MM.1S (cell line): ENCODE measurements around the gene FCHSD2.

Experiments
- DNase-seq: peaks from one replicate; pipeline ENCODE4 v3.0.0-alpha.2; 2015
- H2AFZ ChIP-seq: fragments of 300-600 bp; sonication (generic); 2 replicates; pipeline ENCODE4 v1.6.0; 2016; ENCODE audit warnings: antibody characterized with exemption, low read length
- H3F3A ChIP-seq: fragments of 300-600 bp; sonication (generic); 2 replicates; pipeline ENCODE4 v1.6.1; 2016; ENCODE audit warnings: mild to moderate bottlenecking, antibody characterized with exemption, low read length, moderate library complexity, mixed read lengths; ENCODE audit not compliant: insufficient read depth
- H3K27ac ChIP-seq: fragments of 300-600 bp; sonication (generic); 2 replicates; pipeline ENCODE4 v1.5.1; 2016; ENCODE audit warnings: mild to moderate bottlenecking, low read length
- H3K27me3 ChIP-seq: fragments of 300-600 bp; sonication (generic); replicated peaks from 2 replicates; pipeline ENCODE4 v1.6.0; 2016; ENCODE audit warnings: low read length; ENCODE audit not compliant: insufficient read depth
- H3K36me3 ChIP-seq: fragments of 300-600 bp; sonication (generic); replicated peaks from 2 replicates; pipeline ENCODE4 v1.6.1; 2016; ENCODE audit warnings: mild to moderate bottlenecking, low read length, mixed read lengths; ENCODE audit not compliant: insufficient read depth
- H3K4me1 ChIP-seq: fragments of 300-600 bp; sonication (generic); 2 replicates; pipeline ENCODE4 v1.6.1; 2016; ENCODE audit warnings: low read length, mixed read lengths
- H3K4me2 ChIP-seq: fragments of 300-600 bp; sonication (generic); 2 replicates; pipeline ENCODE4 v1.6.0; 2016; ENCODE audit warnings: low read depth, low read length
- H3K4me3 ChIP-seq: fragments of 300-600 bp; sonication (generic); 2 replicates; pipeline ENCODE4 v1.5.1; 2016; ENCODE audit warnings: low read length, mixed read lengths
- H3K79me2 ChIP-seq: fragments of 300-600 bp; sonication (generic); 2 replicates; pipeline ENCODE4 v1.6.1; 2016; ENCODE audit warnings: mixed run types, low read length, mixed read lengths
- H3K9ac ChIP-seq: fragments of 300-600 bp; sonication (generic); 2 replicates; pipeline ENCODE4 v1.6.1; 2016; ENCODE audit warnings: low read length, mixed read lengths
- H3K9me2 ChIP-seq: fragments of 300-600 bp; sonication (generic); replicated peaks from 2 replicates; pipeline ENCODE4 v1.6.1; 2016; ENCODE audit warnings: mild to moderate bottlenecking, low read length, mixed read lengths; ENCODE audit not compliant: insufficient read depth
- H3K9me3 ChIP-seq: fragments of 300-600 bp; sonication (generic); replicated peaks from 2 replicates; pipeline ENCODE4 v1.6.1; 2016; ENCODE audit warnings: mild to moderate bottlenecking, low read length, mixed read lengths; ENCODE audit not compliant: insufficient read depth
- H4K20me1 ChIP-seq: fragments of 300-600 bp; sonication (generic); 2 replicates; pipeline ENCODE4 v1.6.1; 2016; ENCODE audit warnings: mild to moderate bottlenecking, low read length, moderate library complexity, mixed read lengths; ENCODE audit not compliant: insufficient read depth
- EZH2 ChIP-seq: fragments of 300-600 bp; sonication (generic); optimal IDR thresholded peaks from 2 replicates; pipeline ENCODE3; 2017; ENCODE audit warnings: low read depth, mild to moderate bottlenecking, antibody characterized with exemption, low read length, mixed read lengths
- EZH2phosphoT487 ChIP-seq: fragments of 300-600 bp; sonication (generic); IDR thresholded peaks from 2 replicates; pipeline ENCODE4 v1.6.1; 2018; ENCODE audit warnings: antibody characterized with exemption, low read length
- TF ChIP-seq, protein P1 (sequence below): fragments of 300-600 bp; sonication (generic); IDR thresholded peaks from 2 replicates; pipeline ENCODE4 v1.5.1; 2016; ENCODE audit warnings: antibody characterized with exemption, low read length, mixed read lengths

The FCHSD2 gene

DNA sequence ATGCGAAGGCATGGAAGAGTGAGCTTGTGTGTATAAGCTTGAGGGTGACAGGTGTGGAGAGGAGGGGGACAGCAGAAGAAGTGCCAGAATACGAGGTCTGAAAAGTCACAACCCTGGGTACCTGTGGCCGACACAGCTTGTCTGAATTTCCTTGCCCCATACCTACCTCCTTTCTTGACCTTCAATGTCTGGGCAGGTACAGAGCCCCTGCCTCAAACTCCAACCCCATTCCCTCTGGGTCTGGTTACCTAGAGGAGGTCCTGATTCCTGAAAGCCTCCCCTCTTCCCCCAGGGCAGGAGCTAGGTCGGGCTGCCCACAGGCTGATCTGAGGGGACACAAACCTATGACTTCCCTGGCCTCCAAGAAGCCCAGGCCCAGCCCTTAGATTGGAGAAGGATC, 36.6 kb upstream of the FCHSD2 start:
- no peaks in the 10 kb centered on the region for H3K79me2 ChIP-seq
- no peak overlapping the region for H3K9ac ChIP-seq
- H4K20me1 ChIP-seq: no peaks in the 10 kb centered on the region
- DNase-seq: no peak
- no peaks in the 10 kb centered on the region for H3F3A ChIP-seq
- H3K4me2 ChIP-seq: no peak overlapping the region
- no peak overlapping the region for H3K27ac ChIP-seq
- no peaks in the 10 kb centered on the region for H3K27me3 ChIP-seq
- no peak overlapping the region for H3K4me3 ChIP-seq
- no peaks in the 10 kb centered on the region for H3K36me3 ChIP-seq
- no peak overlapping the region for H2AFZ ChIP-seq
- peaks cover 26% of the 10 kb centered on the region for H3K4me1 ChIP-seq
- TF ChIP-seq EZH2: no peak
- TF ChIP-seq EZH2phosphoT487: no peak
- TF ChIP-seq, protein P1, sequence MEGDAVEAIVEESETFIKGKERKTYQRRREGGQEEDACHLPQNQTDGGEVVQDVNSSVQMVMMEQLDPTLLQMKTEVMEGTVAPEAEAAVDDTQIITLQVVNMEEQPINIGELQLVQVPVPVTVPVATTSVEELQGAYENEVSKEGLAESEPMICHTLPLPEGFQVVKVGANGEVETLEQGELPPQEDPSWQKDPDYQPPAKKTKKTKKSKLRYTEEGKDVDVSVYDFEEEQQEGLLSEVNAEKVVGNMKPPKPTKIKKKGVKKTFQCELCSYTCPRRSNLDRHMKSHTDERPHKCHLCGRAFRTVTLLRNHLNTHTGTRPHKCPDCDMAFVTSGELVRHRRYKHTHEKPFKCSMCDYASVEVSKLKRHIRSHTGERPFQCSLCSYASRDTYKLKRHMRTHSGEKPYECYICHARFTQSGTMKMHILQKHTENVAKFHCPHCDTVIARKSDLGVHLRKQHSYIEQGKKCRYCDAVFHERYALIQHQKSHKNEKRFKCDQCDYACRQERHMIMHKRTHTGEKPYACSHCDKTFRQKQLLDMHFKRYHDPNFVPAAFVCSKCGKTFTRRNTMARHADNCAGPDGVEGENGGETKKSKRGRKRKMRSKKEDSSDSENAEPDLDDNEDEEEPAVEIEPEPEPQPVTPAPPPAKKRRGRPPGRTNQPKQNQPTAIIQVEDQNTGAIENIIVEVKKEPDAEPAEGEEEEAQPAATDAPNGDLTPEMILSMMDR: no peak
- H3K9me3 ChIP-seq: no peaks in the 10 kb centered on the region
- no peaks in the 10 kb centered on the region for H3K9me2 ChIP-seq

DNA sequence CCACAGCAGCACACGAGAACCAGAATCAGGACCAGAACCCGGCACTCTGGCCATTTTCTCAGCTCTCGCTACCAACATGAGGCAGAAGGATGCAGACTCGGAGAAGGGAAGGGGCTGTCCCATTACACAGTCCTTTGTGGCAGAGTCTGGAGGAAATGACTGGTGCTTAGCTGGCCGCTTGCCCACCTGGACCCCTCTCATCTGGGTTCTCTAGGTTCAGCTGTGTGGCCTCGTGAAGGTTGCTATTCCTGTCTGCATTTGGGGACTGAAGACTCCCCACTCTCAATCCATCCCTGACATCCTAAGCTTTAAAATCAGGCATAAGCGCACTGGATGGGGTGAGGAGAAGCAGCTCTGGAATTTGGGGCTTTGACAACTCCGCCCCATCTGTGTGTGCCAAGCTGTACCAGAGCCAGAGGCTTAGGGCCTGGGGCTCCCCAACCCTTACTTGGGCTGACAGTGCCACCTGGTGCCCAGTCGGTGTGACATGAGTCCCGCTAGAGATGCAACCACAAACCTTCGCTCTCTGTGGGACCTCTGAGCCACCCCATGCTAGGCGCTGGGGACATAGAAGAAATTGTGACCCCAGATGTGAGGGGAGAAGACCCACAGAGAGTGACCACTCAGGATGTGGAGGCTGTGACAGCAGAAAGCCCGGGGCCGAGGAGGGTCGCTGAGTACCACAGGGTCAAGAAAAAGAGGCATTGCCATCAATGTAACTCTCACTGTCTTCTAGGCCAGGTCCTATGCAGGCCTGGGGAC, 35.8 kb upstream of the FCHSD2 start:
- Histone ChIP-seq H2AFZ (peak overlapping the region; percentile 31), H3K9me2 (no peaks in the 10 kb centered on the region), H4K20me1 (no peaks in the 10 kb centered on the region), H3K9ac (no peak overlapping the region), H3K4me1 (peaks cover 26% of the 10 kb centered on the region), H3K27ac (no peak overlapping the region), H3F3A (no peaks in the 10 kb centered on the region), H3K79me2 (no peaks in the 10 kb centered on the region), H3K4me2 (peak overlapping the region; percentile 38; the same call in 1 of the 2 replicates), H3K4me3 (no peak overlapping the region), H3K27me3 (no peaks in the 10 kb centered on the region), H3K36me3 (no peaks in the 10 kb centered on the region), H3K9me3 (no peaks in the 10 kb centered on the region)
- TF ChIP-seq, protein P1: peak; percentile 89
- TF ChIP-seq EZH2phosphoT487: no peak
- no peak for TF ChIP-seq EZH2
- peak; percentile 86 for DNase-seq

GRCh38 chr11:73177380-73177777, 35.3 kb upstream of the FCHSD2 start:
- H3K79me2 ChIP-seq: no peaks in the 10 kb centered on the region
- H3K4me1 ChIP-seq: peaks cover 26% of the 10 kb centered on the region
- TF ChIP-seq EZH2phosphoT487 (no peak), EZH2 (no peak)
- TF ChIP-seq, protein P1: no peak
- no peak overlapping the region for H3K4me2 ChIP-seq
- no peak overlapping the region for H3K27ac ChIP-seq
- H4K20me1 ChIP-seq: no peaks in the 10 kb centered on the region
- H3K9me3 ChIP-seq: no peaks in the 10 kb centered on the region
- no peaks in the 10 kb centered on the region for H3K9me2 ChIP-seq
- H2AFZ ChIP-seq: no peak overlapping the region; the same call in 1 of the 2 replicates
- no peaks in the 10 kb centered on the region for H3K36me3 ChIP-seq
- no peaks in the 10 kb centered on the region for H3K27me3 ChIP-seq
- H3K9ac ChIP-seq: no peak overlapping the region
- no peak overlapping the region for H3K4me3 ChIP-seq
- no peaks in the 10 kb centered on the region for H3F3A ChIP-seq
- DNase-seq: no peak
